Stimulated activated naive CD4-positive, alpha-beta T cell (primary cell): Measurements from ENCODE around the gene KRT2.

Source experiments
- DNase-seq, 6 experiments: peaks; one replicate each; lab custom pipeline; 2025; lab: John Stamatoyannopoulos, UW

The KRT2 gene

GRCh38 chr12:52641468-52641867 is 10.5 kb downstream of the KRT2 start:
- DNase-seq, result peak in 1 of 6 experiments; percentile 13

GRCh38 chr12:52637299-52637698 is 14.7 kb downstream of the KRT2 start:
- no peak for DNase-seq

GRCh38 chr12:52636592-52637258 is 15.3 kb downstream of the KRT2 start:
- no peak for DNase-seq

- DNase-seq, result no peak
Observed at GRCh38 chr12:52636189-52636588, 15.8 kb downstream of the KRT2 start.

GRCh38 chr12:52634266-52635056 is 17.6 kb downstream of the KRT2 start:
- DNase-seq, result no peak

DNA sequence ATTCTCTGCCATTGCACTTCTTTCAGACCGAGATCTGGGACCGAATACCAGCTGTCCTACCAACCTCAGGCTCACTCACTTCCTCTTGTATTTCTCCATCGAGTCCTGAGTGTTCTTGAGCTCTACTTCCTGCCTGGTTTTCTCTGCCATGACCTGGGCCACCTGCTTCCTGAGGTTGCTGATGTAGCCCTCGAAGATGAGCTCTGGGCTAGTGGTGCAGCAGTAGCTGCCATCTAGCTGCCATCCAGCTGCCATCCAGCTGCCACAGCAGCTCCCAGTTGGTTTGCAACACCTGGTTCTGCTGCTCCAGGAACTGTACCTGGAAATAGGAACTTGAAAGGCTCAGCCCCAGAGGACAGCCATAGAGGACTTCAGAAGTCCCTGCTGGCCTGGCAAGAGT is 18.6 kb downstream of the KRT2 start:
- peak in 3 of 6 experiments; percentile 42 to 54 (median 54) for DNase-seq

DNA sequence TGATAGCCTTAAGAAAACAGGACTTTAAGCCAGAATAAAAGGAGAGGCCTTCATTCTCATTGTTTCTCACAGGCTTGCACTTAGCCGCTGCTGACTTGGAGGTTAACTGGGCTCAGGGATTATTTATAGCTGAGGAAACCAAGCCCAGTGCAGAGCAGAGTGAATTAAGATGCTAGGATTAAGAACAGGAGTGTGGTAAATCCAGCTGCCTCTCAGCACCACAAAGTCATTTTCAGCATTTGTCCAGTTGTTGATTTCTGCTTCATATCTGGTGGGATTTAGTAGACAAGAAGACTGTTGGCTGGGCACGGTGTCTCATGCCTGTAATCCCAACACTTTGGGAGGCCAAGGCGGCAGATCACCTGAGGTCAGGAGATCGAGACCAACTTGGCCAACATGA is 19.4 kb downstream of the KRT2 start:
- no peak for DNase-seq

DNA sequence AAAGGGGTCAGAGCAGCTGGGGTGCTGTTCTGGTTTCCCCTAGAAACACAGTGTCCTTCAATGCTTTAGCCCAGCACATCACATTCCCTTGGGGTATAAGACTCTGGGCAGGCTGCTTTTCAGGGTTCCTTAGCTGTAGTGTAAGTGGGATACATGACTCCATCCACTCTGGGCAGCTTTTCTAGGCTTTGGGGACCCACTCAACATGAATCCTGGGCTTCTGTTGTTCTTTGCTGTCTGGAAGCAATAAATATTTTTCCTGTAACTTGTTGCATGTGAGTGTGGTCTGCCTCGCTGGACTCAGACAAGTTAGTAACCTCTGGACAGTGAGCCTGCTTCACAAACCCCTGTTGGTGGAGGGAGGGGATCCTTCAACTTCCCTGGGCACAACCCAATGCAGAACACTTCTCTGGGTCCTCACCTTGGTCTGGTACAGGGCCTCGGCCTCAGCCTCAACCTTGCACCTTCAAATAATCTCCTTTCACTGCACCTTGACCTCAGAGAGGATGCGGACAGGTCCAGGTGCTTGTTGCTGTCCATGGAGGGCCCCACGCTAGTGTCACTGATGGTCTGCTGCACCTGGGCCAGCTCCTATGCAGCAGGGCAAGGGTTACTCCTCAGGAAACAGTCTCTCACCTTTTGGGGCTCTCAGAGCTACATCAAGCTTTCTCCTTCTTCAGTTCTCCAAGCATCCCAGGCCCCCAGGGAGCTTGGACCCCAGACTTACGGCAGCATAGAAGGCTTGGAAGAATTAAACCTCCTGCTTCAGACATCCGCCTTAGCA is 20.1 kb downstream of the KRT2 start:
- no peak for DNase-seq

GRCh38 chr12:52631264-52631663 is 20.7 kb downstream of the KRT2 start:
- no peak for DNase-seq

- DNase-seq, result peak in 2 of 6 experiments; percentile 20 to 21
Observed at GRCh38 chr12:52630599-52631200, 21.3 kb downstream of the KRT2 start.

- DNase-seq, result no peak
Observed at GRCh38 chr12:52630008-52630500, 22.0 kb downstream of the KRT2 start.

DNA sequence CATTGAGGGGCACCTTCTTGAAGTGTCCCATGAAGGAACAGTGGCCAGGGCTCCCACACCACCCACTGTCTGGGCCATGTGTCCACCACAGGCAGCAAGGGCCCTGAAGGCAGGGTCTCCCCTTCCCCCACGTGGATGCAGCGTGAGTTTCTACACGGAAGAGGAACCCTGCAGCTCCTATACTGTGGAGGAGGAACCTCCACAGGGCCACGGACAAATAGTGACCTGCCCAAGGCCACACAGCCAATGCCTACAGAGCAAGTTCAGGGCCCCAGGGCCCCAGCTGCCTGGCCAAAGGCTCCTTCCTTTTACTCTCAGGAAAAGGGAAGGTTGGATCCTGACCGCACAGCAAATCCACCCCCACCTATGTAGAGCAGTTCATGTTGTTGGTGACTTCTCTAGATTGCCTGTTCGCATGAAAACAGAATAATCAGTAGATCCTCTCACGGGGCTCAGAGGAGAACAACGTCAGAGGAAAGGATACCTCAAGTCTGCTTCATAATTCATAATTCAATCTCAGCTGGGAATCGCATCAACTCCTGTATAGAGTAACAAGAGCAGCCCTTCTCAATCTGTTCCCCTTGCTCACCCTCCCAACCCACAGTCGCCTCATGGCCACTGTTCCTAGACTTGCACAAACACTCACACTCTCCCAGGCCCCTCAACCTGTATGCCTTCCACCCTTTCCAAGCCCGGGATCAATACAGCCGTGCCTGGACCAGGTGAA is 22.6 kb downstream of the KRT2 start:
- no peak for DNase-seq

GRCh38 chr12:52628841-52629240 is 23.2 kb downstream of the KRT2 start:
- no peak for DNase-seq

DNA sequence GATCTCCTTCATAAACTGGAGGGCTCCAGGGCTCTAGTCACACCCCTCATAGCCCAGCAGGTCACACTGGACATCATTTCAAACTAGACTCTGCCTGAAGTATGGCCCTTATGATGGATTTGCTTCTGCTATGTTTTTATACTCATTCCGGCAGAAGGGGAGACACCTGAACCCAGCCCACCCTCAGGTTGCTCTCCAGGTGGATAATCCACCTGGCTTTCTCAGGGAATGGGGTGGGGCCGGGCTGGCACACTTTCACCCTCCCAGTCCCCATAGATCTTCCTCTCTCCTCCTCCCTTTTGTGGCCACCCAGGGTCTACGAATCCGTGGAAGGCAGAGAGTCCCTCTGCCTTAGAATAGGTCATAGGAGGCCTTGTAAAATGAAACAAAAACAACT is 23.9 kb downstream of the KRT2 start:
- no peak for DNase-seq

DNA sequence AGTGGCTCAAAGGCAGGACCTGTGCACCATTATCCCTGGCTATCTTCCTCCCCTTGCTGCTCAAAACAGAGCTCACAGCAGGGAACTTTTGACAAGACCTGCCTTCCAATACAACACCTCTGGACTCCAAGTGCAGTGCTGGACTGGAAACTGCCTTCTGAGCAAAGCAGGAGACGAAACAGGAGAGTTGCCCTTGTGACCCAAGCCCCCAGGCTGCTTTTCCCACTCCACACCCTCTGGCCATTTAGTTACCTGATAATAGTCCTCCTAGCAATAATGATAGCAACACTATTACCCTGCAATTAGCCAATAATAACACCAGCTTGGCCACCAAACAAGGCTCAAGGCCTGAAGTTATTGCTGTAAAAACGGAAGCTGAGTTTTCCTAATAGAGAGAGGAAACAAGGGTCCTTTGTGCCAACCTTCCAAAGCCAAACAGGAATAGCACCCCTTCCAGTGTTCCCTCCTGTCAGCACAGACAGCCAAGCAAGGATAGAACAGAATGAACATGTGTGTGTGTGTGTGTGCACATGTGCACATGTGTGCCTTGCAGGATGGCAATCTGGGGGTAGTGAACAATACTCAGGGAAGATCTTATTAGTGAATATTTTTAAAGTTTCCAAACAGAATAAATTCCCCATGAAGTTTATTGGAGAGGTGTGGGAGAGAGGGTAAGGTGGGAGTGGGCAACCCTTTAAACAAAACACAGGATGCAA is 24.5 kb downstream of the KRT2 start:
- no peak for DNase-seq

DNA sequence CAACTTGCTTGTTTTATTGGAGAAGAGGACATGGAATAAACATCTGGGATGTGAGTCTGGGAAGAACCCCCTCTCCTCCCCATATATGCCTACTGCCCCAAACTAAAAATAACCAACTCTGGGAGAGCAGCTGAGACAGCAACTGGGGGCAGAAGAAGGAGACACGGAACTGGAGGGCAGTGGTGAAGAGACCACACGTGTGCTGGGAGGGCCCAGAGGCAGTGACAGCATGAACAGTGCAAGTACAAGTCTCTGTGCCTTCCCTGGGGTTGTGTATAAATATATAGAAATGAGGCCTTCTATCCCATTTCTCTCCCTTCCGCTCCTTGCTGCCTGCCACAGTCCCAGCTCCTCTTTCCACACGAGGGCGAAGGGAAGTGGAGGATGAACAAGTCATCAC is 29.7 kb downstream of the KRT2 start:
- no peak for DNase-seq

DNA sequence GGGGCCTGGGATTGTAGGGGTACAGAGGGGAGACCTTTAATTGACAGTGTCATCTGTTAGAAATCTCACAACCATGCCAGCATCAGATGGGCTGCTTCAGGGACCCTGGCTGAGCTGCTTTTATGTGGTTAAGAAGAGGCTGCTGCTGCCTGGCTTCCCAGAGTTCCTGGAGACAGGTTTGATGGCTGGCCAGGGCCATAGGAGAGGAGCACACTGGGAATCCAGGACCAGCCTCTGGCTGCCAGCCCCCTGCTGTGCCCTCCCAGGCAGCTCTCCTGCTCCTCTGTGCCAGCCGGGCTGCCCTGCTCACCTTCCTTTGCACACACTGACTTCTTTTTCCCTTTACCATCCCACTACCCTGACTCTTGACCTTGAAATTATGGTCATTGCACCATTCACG is 33.1 kb downstream of the KRT2 start:
- DNase-seq, result no peak

- DNase-seq, result no peak
Observed at GRCh38 chr12:52618216-52618615, 33.8 kb downstream of the KRT2 start, which contains the start of gene KRT73. TSS of gene KRT73 (minus strand) at chr12:52618559. CDS start at chr12:52618524, 35 bp downstream.

GRCh38 chr12:52617403-52617785 is 34.6 kb downstream of the KRT2 start:
- no peak for DNase-seq

DNA sequence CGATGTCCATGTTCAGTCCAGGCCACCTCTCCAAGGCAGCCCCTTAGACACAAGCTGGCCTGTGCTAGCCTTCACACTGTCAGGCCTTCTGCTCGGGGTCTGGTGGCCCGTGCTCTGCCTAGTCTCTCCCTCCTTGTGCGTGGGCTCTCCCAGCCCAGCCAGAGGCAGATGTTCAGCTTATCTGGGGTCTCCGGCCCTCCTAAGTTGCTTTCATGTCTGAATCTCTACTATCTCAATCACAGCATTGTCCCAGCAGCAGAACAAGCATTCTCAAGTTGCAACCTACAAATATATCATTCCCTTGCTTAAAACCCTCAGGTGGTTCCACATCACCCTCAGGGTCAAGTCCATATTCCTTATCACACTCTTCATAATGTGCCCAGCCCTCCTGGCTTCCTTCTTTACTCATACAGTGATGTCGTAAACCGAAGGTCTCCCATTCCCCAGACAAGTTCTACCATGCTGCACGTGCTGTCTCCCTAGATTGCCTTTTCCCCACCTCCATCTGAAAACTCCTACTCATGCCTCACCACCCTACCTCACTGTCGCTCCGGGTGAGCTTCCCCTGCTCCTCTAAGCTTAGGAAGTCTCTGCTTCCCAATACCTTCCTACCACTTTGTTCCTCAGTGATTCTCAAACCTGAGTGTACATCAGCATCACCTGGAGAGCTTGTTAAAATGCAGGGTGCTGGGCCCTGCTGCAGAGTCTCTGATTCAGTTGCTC is 35.2 kb downstream of the KRT2 start:
- no peak for DNase-seq
